Activated CD4-positive, alpha-beta T cell treated with anti-CD3 and anti-CD28 coated beads for 4 hours (primary cell): Measurements from ENCODE around the gene MRPL49.

Source experiments
- DNase-seq, 2 donors: peaks; one replicate each; pipeline ENCODE4 v3.0.0-alpha.2; 2020

Gene MRPL49

GRCh38 chr11:65103476-65103875 lies 18.6 kb upstream of the MRPL49 start:
- no peak for DNase-seq

- DNase-seq = no peak
These were observed 17.5 kb upstream of the MRPL49 start for GRCh38 chr11:65104628-65105027.

- DNase-seq = no peak
These were observed 15.0 kb upstream of the MRPL49 start for GRCh38 chr11:65107078-65107477.

- no peak for DNase-seq
These were observed 14.2 kb upstream of the MRPL49 start for GRCh38 chr11:65107751-65108468.

- no peak for DNase-seq
These were observed 13.5 kb upstream of the MRPL49 start for GRCh38 chr11:65108469-65109123.

- no peak for DNase-seq
These were observed 12.6 kb upstream of the MRPL49 start for GRCh38 chr11:65109231-65110198.

GRCh38 chr11:65110354-65110861 lies 11.7 kb upstream of the MRPL49 start:
- peak; percentile 84 to 99 for DNase-seq

- no peak for DNase-seq
These were observed 10.9 kb upstream of the MRPL49 start for GRCh38 chr11:65111159-65111743.

GRCh38 chr11:65111744-65112545 lies 10.2 kb upstream of the MRPL49 start, which contains the start of gene TM7SF2:
TM7SF2 (plus strand) TSS chr11:65111872; CDS start chr11:65112016, 144 bp downstream.
- peak; percentile 94 to 95 for DNase-seq

- peak; percentile 70 to 72 for DNase-seq
These were observed 9.4 kb upstream of the MRPL49 start for GRCh38 chr11:65112546-65113360.

- no peak for DNase-seq
These were observed 8.8 kb upstream of the MRPL49 start for GRCh38 chr11:65113361-65113756.

GRCh38 chr11:65113839-65114238 lies 8.3 kb upstream of the MRPL49 start:
- DNase-seq = no peak

GRCh38 chr11:65114538-65115171 lies 7.5 kb upstream of the MRPL49 start:
- DNase-seq = no peak

GRCh38 chr11:65115361-65116082 lies 6.6 kb upstream of the MRPL49 start:
- no peak for DNase-seq

- peak; percentile 60 to 65 for DNase-seq
These were observed 5.5 kb upstream of the MRPL49 start for GRCh38 chr11:65116370-65117205.

- DNase-seq = peak; percentile 100
These were observed 4.7 kb upstream of the MRPL49 start, which contains the start of gene ZNHIT2 for GRCh38 chr11:65117206-65118096. ZNHIT2 (minus strand) TSS chr11:65117701; CDS start chr11:65117653, 48 bp downstream.

GRCh38 chr11:65118097-65118837 lies 3.9 kb upstream of the MRPL49 start:
- DNase-seq = no peak
